ENCODE measurements around the gene ZMIZ1. TPM values are rescaled to one million over a fixed set of nuclear protein-coding genes. Genes with fewer than 3 reads are reported as not detected.

Gene ZMIZ1
- total RNA-seq, 1 experiment from 2014 or later, result 23.5 TPM

GRCh38 chr10:79116368-79116767 lies 47.6 kb downstream of the ZMIZ1 start:
- intact Hi-C loops (cut with micrococcal nuclease; ENCODE audit: unreplicated experiment), result no loop called here
- H3K9me3 Mint-ChIP-seq (ENCODE audit: low read depth, unreplicated experiment), result no peaks in the 10 kb centered on the region
- CTCF ChIA-PET, result no interaction called here
- DNase-seq, result no peak
- no peak for TF ChIP-seq CTCF (IDR thresholded peaks at IDR 0.05; ENCODE audit: unreplicated experiment)
- BruUV-seq (replicated peaks), result no TSS peak
- H3K4me1 Mint-ChIP-seq (ENCODE audit: low read depth, unreplicated experiment), result peaks cover 52% of the 10 kb centered on the region
- H3K27me3 Mint-ChIP-seq (ENCODE audit: unreplicated experiment), result no peaks in the 10 kb centered on the region
- H3K27ac Mint-ChIP-seq (ENCODE audit: unreplicated experiment), result no peak overlapping the region
- H3K4me3 Mint-ChIP-seq (ENCODE audit: low read depth, unreplicated experiment), result no peak overlapping the region
- H3K36me3 Mint-ChIP-seq (ENCODE audit: insufficient read depth, unreplicated experiment), result peaks cover 2% of the 10 kb centered on the region

- intact Hi-C loops (cut with micrococcal nuclease; ENCODE audit: unreplicated experiment), result no loop called here
- H3K9me3 Mint-ChIP-seq (ENCODE audit: low read depth, unreplicated experiment), result no peaks in the 10 kb centered on the region
- no peak overlapping the region for H3K27ac Mint-ChIP-seq (ENCODE audit: unreplicated experiment)
- CTCF ChIA-PET, result no interaction called here
- no peak overlapping the region for H3K4me3 Mint-ChIP-seq (ENCODE audit: low read depth, unreplicated experiment)
- no peaks in the 10 kb centered on the region for H3K36me3 Mint-ChIP-seq (ENCODE audit: insufficient read depth, unreplicated experiment)
- TF ChIP-seq CTCF (IDR thresholded peaks at IDR 0.05; ENCODE audit: unreplicated experiment), result no peak
- H3K27me3 Mint-ChIP-seq (ENCODE audit: unreplicated experiment), result no peaks in the 10 kb centered on the region
- DNase-seq, result no peak
- H3K4me1 Mint-ChIP-seq (ENCODE audit: low read depth, unreplicated experiment), result peaks cover 45% of the 10 kb centered on the region
- BruUV-seq (replicated peaks), result no TSS peak
These were observed 48.3 kb downstream of the ZMIZ1 start for GRCh38 chr10:79116801-79117723.

GRCh38 chr10:79118286-79119202 lies 49.8 kb downstream of the ZMIZ1 start:
- no peak for DNase-seq
- Mint-ChIP-seq H3K27me3 (ENCODE audit: unreplicated experiment) (no peaks in the 10 kb centered on the region), H3K36me3 (ENCODE audit: insufficient read depth, unreplicated experiment) (no peaks in the 10 kb centered on the region), H3K9me3 (ENCODE audit: low read depth, unreplicated experiment) (no peaks in the 10 kb centered on the region), H3K4me1 (ENCODE audit: low read depth, unreplicated experiment) (peaks cover 30% of the 10 kb centered on the region), H3K4me3 (ENCODE audit: low read depth, unreplicated experiment) (no peak overlapping the region), H3K27ac (ENCODE audit: unreplicated experiment) (no peak overlapping the region)
- CTCF ChIA-PET, result interaction anchor here (0.6 kb wide), 1 partner anchor 271 kb away, joined by 3 read pairs; no protein-coding TSS in a partner anchor
- intact Hi-C loops (cut with micrococcal nuclease; ENCODE audit: unreplicated experiment), result no loop called here
- TF ChIP-seq CTCF (IDR thresholded peaks at IDR 0.05; ENCODE audit: unreplicated experiment), result no peak
- no TSS peak for BruUV-seq (replicated peaks)

DNA sequence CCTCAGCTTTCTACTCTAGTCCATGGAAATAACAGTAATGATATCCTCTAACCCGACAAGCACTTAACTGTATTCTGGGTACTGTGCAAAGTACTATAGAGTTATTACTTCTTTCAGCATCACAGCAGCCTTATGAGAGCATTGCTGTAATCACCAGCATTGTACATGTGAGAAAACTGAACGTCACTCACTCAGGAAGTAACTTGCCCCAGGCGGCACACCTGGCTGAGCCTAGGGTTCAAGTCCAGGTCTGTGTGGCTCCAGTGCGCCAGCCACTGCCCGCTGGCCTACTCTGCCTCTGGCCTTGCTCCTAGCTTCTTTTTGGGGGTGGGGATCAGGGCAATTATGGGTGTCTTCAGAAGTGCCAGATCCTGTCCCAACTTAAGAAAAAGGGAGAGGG lies 50.5 kb downstream of the ZMIZ1 start:
- Mint-ChIP-seq H3K36me3 (ENCODE audit: insufficient read depth, unreplicated experiment) (no peaks in the 10 kb centered on the region), H3K9me3 (ENCODE audit: low read depth, unreplicated experiment) (no peaks in the 10 kb centered on the region), H3K4me1 (ENCODE audit: low read depth, unreplicated experiment) (peaks cover 22% of the 10 kb centered on the region), H3K4me3 (ENCODE audit: low read depth, unreplicated experiment) (no peak overlapping the region), H3K27ac (ENCODE audit: unreplicated experiment) (no peak overlapping the region), H3K27me3 (ENCODE audit: unreplicated experiment) (no peaks in the 10 kb centered on the region)
- CTCF ChIA-PET, result no interaction called here
- no peak for TF ChIP-seq CTCF (IDR thresholded peaks at IDR 0.05; ENCODE audit: unreplicated experiment)
- BruUV-seq (replicated peaks), result no TSS peak
- intact Hi-C loops (cut with micrococcal nuclease; ENCODE audit: unreplicated experiment), result no loop called here
- no peak for DNase-seq

Measured in Calu3 (cell line).